OCI-LY1 (cell line): ENCODE results near the gene AP1G1.

Experiments
- H2AFZ ChIP-seq: fragments of 200-600 bp; sonication (generic), shearing (Covaris generic); 2 replicates; pipeline ENCODE4 v1.6.0; 2014; ENCODE audit warnings: antibody characterized with exemption, mild to moderate bottlenecking, low read length
- H3F3A ChIP-seq: fragments of 200-600 bp; sonication (generic), shearing (Covaris generic); 2 replicates; pipeline ENCODE4 v1.6.0; 2014; ENCODE audit warnings: mild to moderate bottlenecking, antibody characterized with exemption, low read length, moderate library complexity; ENCODE audit not compliant: insufficient read depth
- H3K27ac ChIP-seq: fragments of 200-600 bp; sonication (generic); 2 replicates; pipeline ENCODE4 v1.5.1; 2014; ENCODE audit warnings: low read length, mixed run types, mild to moderate bottlenecking, low read depth; ENCODE audit not compliant: poor library complexity, severe bottlenecking
- H3K27me3 ChIP-seq: fragments of 200-600 bp; sonication (generic); 2 replicates; pipeline ENCODE4 v1.6.0; 2014; ENCODE audit warnings: antibody characterized with exemption, mild to moderate bottlenecking, low read length, moderate library complexity; ENCODE audit not compliant: insufficient read depth
- H3K36me3 ChIP-seq: fragments of 200-600 bp; sonication (generic); 2 replicates; pipeline ENCODE4 v1.6.1; 2014; ENCODE audit warnings: mild to moderate bottlenecking, antibody characterized with exemption, low read length, moderate library complexity, mixed read lengths; ENCODE audit not compliant: insufficient read depth
- H3K4me1 ChIP-seq: fragments of 200-600 bp; sonication (generic); 2 replicates; pipeline ENCODE4 v1.5.1; 2014; ENCODE audit warnings: mild to moderate bottlenecking, low read length, moderate library complexity; ENCODE audit not compliant: insufficient read depth, severe bottlenecking
- H3K4me2 ChIP-seq: fragments of 200-600 bp; sonication (generic), shearing (Covaris generic); 2 replicates; pipeline ENCODE4 v1.6.1; 2014; ENCODE audit warnings: low read length
- H3K4me3 ChIP-seq: fragments of 200-600 bp; sonication (generic); 2 replicates; pipeline ENCODE4 v1.5.1; 2014; ENCODE audit warnings: low read length, low read depth, mild to moderate bottlenecking, mixed read lengths; ENCODE audit not compliant: poor library complexity, severe bottlenecking
- H3K79me2 ChIP-seq: fragments of 200-600 bp; shearing (Covaris generic); 2 replicates; pipeline ENCODE4 v1.6.1; 2016; ENCODE audit warnings: mixed run types, low read length, mixed read lengths; ENCODE audit not compliant: insufficient read depth
- H3K9ac ChIP-seq: fragments of 200-600 bp; sonication (generic), shearing (Covaris generic); 2 replicates; pipeline ENCODE4 v1.6.1; 2014; ENCODE audit warnings: mild to moderate bottlenecking, low read length, mixed read lengths
- H3K9me2 ChIP-seq: fragments of 200-600 bp; sonication (generic), shearing (Covaris generic); 2 replicates; pipeline ENCODE4 v1.6.1; 2014; ENCODE audit warnings: low read depth, mild to moderate bottlenecking, low read length, mixed read lengths
- H3K9me3 ChIP-seq: fragments of 200-600 bp; shearing (Covaris generic); 2 replicates; pipeline ENCODE4 v1.6.1; 2014; ENCODE audit warnings: low read length, mixed read lengths
- H4K20me1 ChIP-seq: fragments of 200-600 bp; sonication (generic), shearing (Covaris generic); 2 replicates; pipeline ENCODE4 v1.6.0; 2016; ENCODE audit warnings: mild to moderate bottlenecking, low read length; ENCODE audit not compliant: insufficient read depth
- EZH2 ChIP-seq: fragments of 200-600 bp; sonication (generic), shearing (Covaris generic); IDR thresholded peaks from 2 replicates; pipeline ENCODE4 v1.8.0; 2017; ENCODE audit warnings: borderline replicate concordance, mixed run types, mild to moderate bottlenecking, antibody characterized with exemption, low read length, moderate library complexity, mixed read lengths
- TF ChIP-seq, protein P1 (sequence below): fragments of 200-600 bp; sonication (generic), shearing (Covaris generic); IDR thresholded peaks from 2 replicates; pipeline ENCODE4 v1.5.1; 2017; ENCODE audit warnings: mild to moderate bottlenecking, antibody characterized with exemption, low read length, moderate library complexity, mixed read lengths

The AP1G1 gene

DNA sequence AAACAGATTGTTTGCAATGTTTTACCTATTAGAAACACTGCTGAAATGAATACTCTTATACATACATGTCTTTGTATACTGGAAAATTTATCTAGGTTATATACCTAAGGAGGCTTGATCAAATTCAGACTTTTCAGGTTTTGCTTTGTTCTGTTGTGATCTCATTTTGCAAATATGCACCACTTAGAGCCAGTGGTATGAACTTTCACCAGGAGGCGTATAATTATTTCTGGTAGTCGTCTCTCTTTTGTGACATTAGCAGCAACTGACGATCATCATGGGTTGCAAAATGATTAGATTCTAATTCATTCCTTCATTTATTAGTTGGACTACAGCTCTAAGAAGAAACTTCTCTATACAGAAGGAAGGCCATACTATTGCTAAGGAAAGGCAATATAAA lies 26.9 kb downstream of the AP1G1 start:
- Histone ChIP-seq H2AFZ (no peak overlapping the region), H3K9me2 (no peaks in the 10 kb centered on the region), H3K4me1 (no peaks in the 10 kb centered on the region), H3K27me3 (no peaks in the 10 kb centered on the region), H3K9ac (no peak overlapping the region), H4K20me1 (no peaks in the 10 kb centered on the region), H3K27ac (no peak overlapping the region), H3K79me2 (peaks cover 41% of the 10 kb centered on the region), H3K9me3 (no peaks in the 10 kb centered on the region), H3K36me3 (peaks cover 53% of the 10 kb centered on the region), H3F3A (no peaks in the 10 kb centered on the region), H3K4me3 (no peak overlapping the region), H3K4me2 (no peak overlapping the region)
- no peak for TF ChIP-seq EZH2
- TF ChIP-seq, protein P1, sequence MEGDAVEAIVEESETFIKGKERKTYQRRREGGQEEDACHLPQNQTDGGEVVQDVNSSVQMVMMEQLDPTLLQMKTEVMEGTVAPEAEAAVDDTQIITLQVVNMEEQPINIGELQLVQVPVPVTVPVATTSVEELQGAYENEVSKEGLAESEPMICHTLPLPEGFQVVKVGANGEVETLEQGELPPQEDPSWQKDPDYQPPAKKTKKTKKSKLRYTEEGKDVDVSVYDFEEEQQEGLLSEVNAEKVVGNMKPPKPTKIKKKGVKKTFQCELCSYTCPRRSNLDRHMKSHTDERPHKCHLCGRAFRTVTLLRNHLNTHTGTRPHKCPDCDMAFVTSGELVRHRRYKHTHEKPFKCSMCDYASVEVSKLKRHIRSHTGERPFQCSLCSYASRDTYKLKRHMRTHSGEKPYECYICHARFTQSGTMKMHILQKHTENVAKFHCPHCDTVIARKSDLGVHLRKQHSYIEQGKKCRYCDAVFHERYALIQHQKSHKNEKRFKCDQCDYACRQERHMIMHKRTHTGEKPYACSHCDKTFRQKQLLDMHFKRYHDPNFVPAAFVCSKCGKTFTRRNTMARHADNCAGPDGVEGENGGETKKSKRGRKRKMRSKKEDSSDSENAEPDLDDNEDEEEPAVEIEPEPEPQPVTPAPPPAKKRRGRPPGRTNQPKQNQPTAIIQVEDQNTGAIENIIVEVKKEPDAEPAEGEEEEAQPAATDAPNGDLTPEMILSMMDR = no peak

DNA sequence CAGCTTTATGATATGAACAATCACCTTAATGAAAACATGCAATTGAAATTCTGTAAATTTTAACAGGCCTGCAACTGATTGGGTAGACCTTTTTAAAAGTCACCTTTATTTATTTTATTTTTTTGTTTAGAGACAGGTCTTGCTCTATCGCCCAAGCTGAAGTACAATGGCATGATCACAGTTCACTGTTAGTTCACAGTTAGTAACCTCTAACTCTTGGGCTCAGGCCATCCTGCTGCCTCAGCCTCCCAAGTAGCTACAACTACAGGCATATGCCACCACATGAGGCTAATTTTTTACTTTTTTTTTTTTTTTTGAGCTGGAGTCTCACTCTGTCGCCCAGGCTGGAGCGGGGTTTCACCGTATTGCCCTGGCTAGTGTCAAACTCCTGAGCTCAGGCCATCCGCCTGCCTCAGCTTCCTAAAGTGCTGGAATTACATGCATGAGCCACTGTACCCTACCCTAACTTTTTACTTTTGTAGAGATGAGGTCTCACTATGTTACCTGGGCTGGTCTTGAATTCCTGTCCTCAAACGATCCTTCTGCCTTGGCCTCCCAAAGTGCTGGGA lies 28.0 kb downstream of the AP1G1 start:
- Histone ChIP-seq H3K27ac (no peak overlapping the region), H3K4me2 (no peak overlapping the region), H3K4me1 (peaks cover 3% of the 10 kb centered on the region), H3K9me3 (no peaks in the 10 kb centered on the region), H2AFZ (no peak overlapping the region), H3K9ac (no peak overlapping the region), H3K79me2 (peaks cover 37% of the 10 kb centered on the region), H3K27me3 (no peaks in the 10 kb centered on the region), H3K9me2 (no peaks in the 10 kb centered on the region), H3K4me3 (no peak overlapping the region), H3F3A (no peaks in the 10 kb centered on the region), H4K20me1 (no peaks in the 10 kb centered on the region), H3K36me3 (peaks cover 53% of the 10 kb centered on the region)
- TF ChIP-seq, protein P1 = no peak

GRCh38 chr16:71778780-71779179 lies 29.9 kb downstream of the AP1G1 start:
- no peaks in the 10 kb centered on the region for H3K9me2 ChIP-seq
- H3K4me2 ChIP-seq = no peak overlapping the region
- H3K36me3 ChIP-seq = peaks cover 62% of the 10 kb centered on the region
- H2AFZ ChIP-seq = no peak overlapping the region
- H3K27me3 ChIP-seq = no peaks in the 10 kb centered on the region
- no peaks in the 10 kb centered on the region for H3K9me3 ChIP-seq
- H3K79me2 ChIP-seq = peaks cover 30% of the 10 kb centered on the region
- no peaks in the 10 kb centered on the region for H4K20me1 ChIP-seq
- no peak overlapping the region for H3K9ac ChIP-seq
- TF ChIP-seq EZH2 = no peak
- TF ChIP-seq, protein P1 = no peak
- H3K4me1 ChIP-seq = peaks cover 3% of the 10 kb centered on the region
- H3F3A ChIP-seq = no peaks in the 10 kb centered on the region
- H3K4me3 ChIP-seq = no peak overlapping the region
- no peak overlapping the region for H3K27ac ChIP-seq
